ENCODE results near the gene SETD5.

SETD5 gene

DNA sequence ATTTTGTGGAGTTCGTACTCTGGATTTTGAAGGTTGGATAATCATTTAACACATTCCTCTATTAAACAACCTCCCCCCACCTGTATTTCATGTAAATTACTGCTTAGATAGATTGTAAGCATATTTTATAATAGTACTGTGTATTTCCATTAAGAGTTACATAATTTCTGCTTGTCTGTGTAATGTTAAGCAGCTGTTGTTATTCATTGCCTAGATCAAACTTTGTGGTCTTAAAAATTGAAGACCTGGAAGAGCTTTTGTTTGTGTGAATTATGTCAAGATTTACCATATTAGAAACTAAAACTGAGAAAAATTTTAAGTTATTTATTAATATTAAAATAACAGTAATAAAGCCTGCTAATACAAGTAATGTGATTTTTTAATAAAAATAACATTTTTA lies 11.1 kb downstream of the SETD5 start:
- in situ Hi-C loops (cut with HindIII; ENCODE audit: low sequenced_read_pairs): no loop called here
- TF ChIP-seq, protein P1, sequence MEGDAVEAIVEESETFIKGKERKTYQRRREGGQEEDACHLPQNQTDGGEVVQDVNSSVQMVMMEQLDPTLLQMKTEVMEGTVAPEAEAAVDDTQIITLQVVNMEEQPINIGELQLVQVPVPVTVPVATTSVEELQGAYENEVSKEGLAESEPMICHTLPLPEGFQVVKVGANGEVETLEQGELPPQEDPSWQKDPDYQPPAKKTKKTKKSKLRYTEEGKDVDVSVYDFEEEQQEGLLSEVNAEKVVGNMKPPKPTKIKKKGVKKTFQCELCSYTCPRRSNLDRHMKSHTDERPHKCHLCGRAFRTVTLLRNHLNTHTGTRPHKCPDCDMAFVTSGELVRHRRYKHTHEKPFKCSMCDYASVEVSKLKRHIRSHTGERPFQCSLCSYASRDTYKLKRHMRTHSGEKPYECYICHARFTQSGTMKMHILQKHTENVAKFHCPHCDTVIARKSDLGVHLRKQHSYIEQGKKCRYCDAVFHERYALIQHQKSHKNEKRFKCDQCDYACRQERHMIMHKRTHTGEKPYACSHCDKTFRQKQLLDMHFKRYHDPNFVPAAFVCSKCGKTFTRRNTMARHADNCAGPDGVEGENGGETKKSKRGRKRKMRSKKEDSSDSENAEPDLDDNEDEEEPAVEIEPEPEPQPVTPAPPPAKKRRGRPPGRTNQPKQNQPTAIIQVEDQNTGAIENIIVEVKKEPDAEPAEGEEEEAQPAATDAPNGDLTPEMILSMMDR (IDR thresholded peaks at IDR 0.05; ENCODE audit: low read depth, low read length, missing control alignments): no peak
- no peak overlapping the region for H3K4me3 ChIP-seq (ENCODE audit: low read depth, low read length)
- DNase-seq (ENCODE audit: low read depth): no peak

DNA sequence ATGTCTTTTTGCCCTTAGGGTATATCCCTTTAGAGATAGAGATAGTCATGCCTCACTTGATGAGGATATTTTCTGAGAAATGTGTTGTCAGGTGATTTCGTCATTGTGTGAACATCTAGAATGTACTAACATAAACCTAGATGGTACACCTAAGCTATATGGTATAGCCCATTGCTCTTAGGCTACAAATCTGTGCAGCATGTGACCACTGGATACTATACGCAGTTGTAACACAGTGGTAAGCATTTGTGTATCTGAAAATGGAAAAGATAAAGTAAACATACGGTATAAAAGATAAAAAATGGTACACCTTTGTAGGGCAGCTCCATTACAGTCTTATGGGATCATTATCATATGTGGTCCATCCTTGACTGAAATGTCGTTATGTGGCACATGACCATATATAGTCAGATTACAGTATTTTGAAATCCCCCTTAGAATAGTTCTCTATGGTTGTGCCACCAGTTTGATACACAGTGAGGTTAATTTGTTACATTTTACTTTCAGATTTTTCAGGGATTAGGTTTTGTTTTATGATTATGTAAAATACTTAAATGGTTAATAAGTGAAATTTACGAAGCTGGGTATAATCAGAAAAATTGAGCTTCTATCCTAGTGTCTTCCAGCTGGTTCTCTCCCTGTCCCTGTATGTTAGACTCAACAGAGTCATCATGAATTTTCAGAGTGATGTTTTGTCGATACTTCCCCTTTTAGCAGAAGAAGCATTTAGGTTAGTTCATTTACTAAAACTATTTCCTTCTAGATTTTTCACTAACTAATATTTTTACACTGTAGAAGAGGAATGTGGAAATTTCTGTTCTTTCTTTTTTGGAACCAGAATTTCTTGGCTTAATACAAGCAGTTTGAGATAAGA lies 12.8 kb downstream of the SETD5 start:
- in situ Hi-C loops (cut with HindIII; ENCODE audit: low sequenced_read_pairs): no loop called here
- TF ChIP-seq, protein P1 (IDR thresholded peaks at IDR 0.05; ENCODE audit: low read depth, low read length, missing control alignments): no peak
- no peak overlapping the region for H3K4me3 ChIP-seq (ENCODE audit: low read depth, low read length)
- no peak for DNase-seq (ENCODE audit: low read depth)

- in situ Hi-C loops (cut with HindIII; ENCODE audit: low sequenced_read_pairs): no loop called here
- TF ChIP-seq, protein P1 (IDR thresholded peaks at IDR 0.05; ENCODE audit: low read depth, low read length, missing control alignments): no peak
- DNase-seq (ENCODE audit: low read depth): no peak
- H3K4me3 ChIP-seq (ENCODE audit: low read depth, low read length): no peak overlapping the region
Measured at GRCh38 chr3:9411302-9411701, 13.9 kb downstream of the SETD5 start.

DNA sequence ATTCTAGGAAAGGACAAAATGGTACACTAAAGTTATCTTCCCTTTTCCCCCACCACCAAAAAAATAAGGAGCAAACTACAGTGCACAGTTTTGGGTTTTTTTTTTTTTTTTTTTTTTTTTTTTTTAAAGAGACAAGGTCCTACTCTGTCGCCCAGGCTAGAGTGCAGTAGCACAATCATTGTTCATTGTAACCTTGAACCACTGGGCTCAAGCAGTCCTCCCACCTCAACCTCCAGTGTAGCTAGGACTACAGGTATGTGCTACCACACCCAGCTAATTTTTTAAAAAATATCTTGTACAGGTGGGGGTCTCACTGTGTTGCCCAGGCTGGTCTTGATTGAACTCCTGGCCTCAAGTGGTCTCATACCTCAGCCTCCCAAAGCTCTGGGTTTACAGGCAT lies 14.9 kb downstream of the SETD5 start:
- H3K4me3 ChIP-seq (ENCODE audit: low read depth, low read length): no peak overlapping the region
- in situ Hi-C loops (cut with HindIII; ENCODE audit: low sequenced_read_pairs): no loop called here
- TF ChIP-seq, protein P1 (IDR thresholded peaks at IDR 0.05; ENCODE audit: low read depth, low read length, missing control alignments): no peak
- DNase-seq (ENCODE audit: low read depth): no peak

- H3K4me3 ChIP-seq (ENCODE audit: low read depth, low read length): no peak overlapping the region
- in situ Hi-C loops (cut with HindIII; ENCODE audit: low sequenced_read_pairs): no loop called here
- TF ChIP-seq, protein P1 (IDR thresholded peaks at IDR 0.05; ENCODE audit: low read depth, low read length, missing control alignments): no peak
- DNase-seq (ENCODE audit: low read depth): no peak
Measured at GRCh38 chr3:9414826-9415225, 17.4 kb downstream of the SETD5 start.

- in situ Hi-C loops (cut with HindIII; ENCODE audit: low sequenced_read_pairs): no loop called here
Measured at GRCh38 chr3:9415485-9416138, 18.2 kb downstream of the SETD5 start.

More at GRCh38 chr3:9415485-9416138, 18.2 kb downstream of the SETD5 start:
- DNase-seq (ENCODE audit: low read depth): no peak
- TF ChIP-seq, protein P1 (IDR thresholded peaks at IDR 0.05; ENCODE audit: low read depth, low read length, missing control alignments): no peak
- no peak overlapping the region for H3K4me3 ChIP-seq (ENCODE audit: low read depth, low read length)
